Spleen (tissue), 11 donors: Measurements from ENCODE around the gene DDX41. TPM values are rescaled to one million over a fixed set of nuclear protein-coding genes. Genes with fewer than 3 reads are reported as not detected.

ENCODE experiments used
- DNase-seq: peaks from one replicate; pipeline ENCODE4 v3.0.0-alpha.2; 2020
- H3K27ac ChIP-seq, 8 donors: fragments of 200-600 bp; sonication (generic) in 7 of 8; 1 replicate in 4 of 8; 2 replicates in 4 of 8; pipeline versions ENCODE4 v1.5.0 to v1.8.0; 2016 to 2021; ENCODE audit warnings: inconsistent platforms in 4 of 8, mild to moderate bottlenecking in 4 of 8, moderate library complexity in 1 of 8
- H3K27me3 ChIP-seq, 7 donors: fragments of 200-600 bp; sonication (generic) in 6 of 7; replicated peaks in 1 of 7; 1 replicate in 4 of 7; 2 replicates in 3 of 7; pipeline versions ENCODE4 v1.5.0 to v1.8.0; 2016 to 2021; ENCODE audit warnings: inconsistent platforms in 3 of 7, mild to moderate bottlenecking in 1 of 7
- H3K36me3 ChIP-seq, 6 donors: fragments of 200-600 bp; sonication (generic) in 5 of 6; 1 replicate in 4 of 6; 2 replicates in 2 of 6; pipeline versions ENCODE4 v1.5.0 to v1.8.0; 2016 to 2021; ENCODE audit warnings: inconsistent platforms in 2 of 6
- H3K4me1 ChIP-seq, 6 donors: fragments of 200-600 bp; sonication (generic) in 5 of 6; 1 replicate in 3 of 6; 2 replicates in 3 of 6; pipeline versions ENCODE4 v1.5.0 to v1.8.0; 2016 to 2021; ENCODE audit warnings: inconsistent platforms in 3 of 6
- H3K4me3 ChIP-seq, 8 donors: fragments of 200-600 bp; sonication (generic) in 7 of 8; 1 replicate in 4 of 8; 2 replicates in 4 of 8; pipeline versions ENCODE4 v1.5.0 to v1.8.0; 2016 to 2021; ENCODE audit warnings: inconsistent platforms in 4 of 8, mild to moderate bottlenecking in 4 of 8, moderate library complexity in 2 of 8
- H3K9me3 ChIP-seq, 8 donors: fragments of 200-600 bp; sonication (generic) in 7 of 8; 1 replicate in 4 of 8; 2 replicates in 4 of 8; pipeline versions ENCODE4 v1.5.0 to v1.8.0; 2016 to 2021; ENCODE audit warnings: inconsistent platforms in 4 of 8
- POLR2A ChIP-seq, 3 donors: fragments of 450-650 bp; IDR thresholded peaks; one replicate each; pipeline ENCODE4 v1.5.1; 2017; ENCODE audit warnings: antibody characterized with exemption in 3 of 3, mild to moderate bottlenecking in 1 of 3
- POLR2AphosphoS5 ChIP-seq, 3 donors: sonication (generic); formaldehyde crosslinking; IDR thresholded peaks; one replicate each; pipeline ENCODE4 v1.5.1; 2017; ENCODE audit warnings: antibody characterized with exemption in 3 of 3
- WGBS, 5 donors: extraction: QIAGEN DNeasy Blood & Tissue Kit in 3 of 5; methylation state at CpG; one replicate each; pipeline versions ENCODE4 v1.1.5 to v1.1.7; 2013 to 2018; 5-methylcytosine and 5-hydroxymethylcytosine counted together
- intact Hi-C: fragments of 100-400 bp; cut with DNase I; formaldehyde crosslinking; loops from one replicate; pipeline ENCODE4 v1.15.0; 2023; ENCODE audit warnings: low total_unique reads
- polyA plus RNA-seq, 3 donors: library from polyadenylated mRNA; stranded (reverse); fragments of 200-250 nt; gene quantifications; one replicate each; pipeline ENCODE4 v1.2.1, GENCODE V29; 2013
- total RNA-seq, 7 donors: library from RNA; depleted of rRNA in 3 of 7; stranded (reverse); fragments of >200 nt in 3 of 7; fragmentation: NEBNext Ultra II Directional in 4 of 7; extraction: Animal tissue kit (Norgen Biotek cat#: 25700) in 4 of 7; gene quantifications; one replicate each; pipeline versions ENCODE4 v1.1.0 to v1.2.1, GENCODE V29; 2016 to 2021
- TF ChIP-seq, protein P1 (sequence below), 11 experiments: fragments of 200-600 bp in 7 of 11; fragments of 450-650 bp in 4 of 11; sonication (generic) in 4 of 11; IDR thresholded peaks in 8 of 11; conservative IDR thresholded peaks in 3 of 11; 1 replicate in 7 of 11; 2 replicates in 4 of 11; pipeline versions ENCODE4 v1.4.0 to v1.8.0; 2016 to 2021; ENCODE audit warnings: antibody characterized with exemption in 11 of 11, inconsistent platforms in 4 of 11, mild to moderate bottlenecking in 1 of 11
- donor health status: healthy with polysubstance abuse.
- donor health status: DM: no; HTN: no; CAD: no; lungs with moderate emphysema.
- donor health status: DM: no; HTN: no; CAD: no.
- donor health status: Bipolar disorder and iron deficiency.
- donor health status: healthy.
- donor health status: DM: no; HTN: no; CAD: no.
- donor health status: DM: yes; HTN: yes; CAD: no.

The DDX41 gene
- total and polyA plus RNA-seq, 10 donors = 68.9 to 126 (median 92.4) TPM

GRCh38 chr5:177557041-177557647, 40.4 kb upstream of the DDX41 start:
- Histone ChIP-seq H3K4me1 (peaks cover 17 to 30% (median 23%) of the 10 kb centered on the region in 6 donors), H3K9me3 (peaks cover 0 to 7% (median 0%) of the 10 kb centered on the region in 8 donors), H3K4me3 (no peak overlapping the region), H3K27me3 (no peaks in the 10 kb centered on the region), H3K27ac (no peak overlapping the region), H3K36me3 (peaks cover 0 to 6% (median 0%) of the 10 kb centered on the region in 6 donors)
- WGBS, 5 donors = 44 to 57% (median 53%) methylated on average over 4 of the region's 4 CpGs
- intact Hi-C loops = no loop called here
- TF ChIP-seq POLR2AphosphoS5 (IDR thresholded peaks at IDR 0.05) (no peak), POLR2A (IDR thresholded peaks at IDR 0.05) (no peak)
- TF ChIP-seq, protein P1, sequence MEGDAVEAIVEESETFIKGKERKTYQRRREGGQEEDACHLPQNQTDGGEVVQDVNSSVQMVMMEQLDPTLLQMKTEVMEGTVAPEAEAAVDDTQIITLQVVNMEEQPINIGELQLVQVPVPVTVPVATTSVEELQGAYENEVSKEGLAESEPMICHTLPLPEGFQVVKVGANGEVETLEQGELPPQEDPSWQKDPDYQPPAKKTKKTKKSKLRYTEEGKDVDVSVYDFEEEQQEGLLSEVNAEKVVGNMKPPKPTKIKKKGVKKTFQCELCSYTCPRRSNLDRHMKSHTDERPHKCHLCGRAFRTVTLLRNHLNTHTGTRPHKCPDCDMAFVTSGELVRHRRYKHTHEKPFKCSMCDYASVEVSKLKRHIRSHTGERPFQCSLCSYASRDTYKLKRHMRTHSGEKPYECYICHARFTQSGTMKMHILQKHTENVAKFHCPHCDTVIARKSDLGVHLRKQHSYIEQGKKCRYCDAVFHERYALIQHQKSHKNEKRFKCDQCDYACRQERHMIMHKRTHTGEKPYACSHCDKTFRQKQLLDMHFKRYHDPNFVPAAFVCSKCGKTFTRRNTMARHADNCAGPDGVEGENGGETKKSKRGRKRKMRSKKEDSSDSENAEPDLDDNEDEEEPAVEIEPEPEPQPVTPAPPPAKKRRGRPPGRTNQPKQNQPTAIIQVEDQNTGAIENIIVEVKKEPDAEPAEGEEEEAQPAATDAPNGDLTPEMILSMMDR (IDR thresholded peaks at IDR 0.05 in 8 of 11, conservative IDR thresholded peaks at IDR 0.05 in 3 of 11) = no peak
- DNase-seq = no peak

DNA sequence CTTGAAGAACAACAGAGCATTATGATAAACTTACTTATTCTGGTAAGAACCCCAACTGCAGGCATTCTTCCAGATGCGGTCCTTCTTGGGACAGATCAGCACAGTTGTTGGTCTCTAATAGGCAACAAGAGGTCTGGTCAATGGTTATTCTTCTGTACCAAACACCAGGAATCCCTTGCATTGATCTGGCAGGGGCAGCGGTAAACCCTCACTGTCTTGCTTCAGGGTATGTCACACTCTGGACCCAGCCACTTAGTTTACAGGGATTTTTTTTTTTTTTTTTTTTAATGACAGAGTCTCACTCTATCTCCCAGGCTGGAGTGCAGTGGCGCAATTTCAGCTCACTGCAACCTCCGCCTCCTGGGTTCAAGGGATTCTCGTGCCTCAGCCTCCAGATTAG, 38.9 kb upstream of the DDX41 start:
- 94 to 99% (median 98%) methylated on average over 5 of the region's 5 CpGs for WGBS, 5 donors
- Histone ChIP-seq H3K27me3 (no peaks in the 10 kb centered on the region), H3K27ac (no peak overlapping the region), H3K4me1 (peaks cover 17 to 44% (median 27%) of the 10 kb centered on the region in 6 donors), H3K9me3 (no peaks in the 10 kb centered on the region), H3K4me3 (no peak overlapping the region), H3K36me3 (peaks cover 0 to 21% (median 2%) of the 10 kb centered on the region in 6 donors)
- DNase-seq = no peak
- intact Hi-C loops = no loop called here
- TF ChIP-seq, protein P1 (IDR thresholded peaks at IDR 0.05 in 8 of 11, conservative IDR thresholded peaks at IDR 0.05 in 3 of 11) = no peak
- no peak for TF ChIP-seq POLR2AphosphoS5 (IDR thresholded peaks at IDR 0.05)
- no peak for TF ChIP-seq POLR2A (IDR thresholded peaks at IDR 0.05)

DNA sequence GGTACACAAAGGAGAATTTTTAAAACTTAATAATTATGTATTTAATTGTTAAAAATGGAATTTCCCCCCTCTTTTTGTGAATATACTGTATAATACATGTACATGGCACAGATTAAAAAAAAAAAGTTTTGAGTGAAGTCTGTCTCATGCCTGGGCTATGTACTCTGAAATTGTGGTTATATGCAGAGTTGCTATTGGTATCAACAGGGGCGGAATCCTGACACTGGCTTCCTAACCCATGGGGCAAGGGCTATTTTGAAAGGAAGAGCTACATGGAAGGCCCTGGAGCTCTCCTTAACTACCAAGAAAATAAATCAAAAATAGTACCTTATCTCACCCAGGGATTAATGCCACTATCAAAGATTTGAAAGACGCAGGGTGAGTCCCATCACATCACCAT, 38.5 kb upstream of the DDX41 start:
- intact Hi-C loops = no loop called here
- H3K9me3 ChIP-seq = no peaks in the 10 kb centered on the region
- peak overlapping the region in 5 of 8 donors; percentile 83 to 99 (median 96) for H3K4me3 ChIP-seq
- DNase-seq = no peak
- H3K4me1 ChIP-seq = peaks cover 17 to 48% (median 31%) of the 10 kb centered on the region in 6 donors
- TF ChIP-seq POLR2AphosphoS5 (IDR thresholded peaks at IDR 0.05) = no peak
- TF ChIP-seq POLR2A (IDR thresholded peaks at IDR 0.05) = no peak
- TF ChIP-seq, protein P1 (IDR thresholded peaks at IDR 0.05 in 8 of 11, conservative IDR thresholded peaks at IDR 0.05 in 3 of 11) = no peak
- no peaks in the 10 kb centered on the region for H3K27me3 ChIP-seq
- WGBS, 5 donors = 94 to 99% (median 97%) methylated on average over 2 of the region's 2 CpGs
- H3K27ac ChIP-seq = peak overlapping the region in 1 of 8 donors; percentile 90
- H3K36me3 ChIP-seq = peaks cover 0 to 25% (median 4%) of the 10 kb centered on the region in 6 donors

DNA sequence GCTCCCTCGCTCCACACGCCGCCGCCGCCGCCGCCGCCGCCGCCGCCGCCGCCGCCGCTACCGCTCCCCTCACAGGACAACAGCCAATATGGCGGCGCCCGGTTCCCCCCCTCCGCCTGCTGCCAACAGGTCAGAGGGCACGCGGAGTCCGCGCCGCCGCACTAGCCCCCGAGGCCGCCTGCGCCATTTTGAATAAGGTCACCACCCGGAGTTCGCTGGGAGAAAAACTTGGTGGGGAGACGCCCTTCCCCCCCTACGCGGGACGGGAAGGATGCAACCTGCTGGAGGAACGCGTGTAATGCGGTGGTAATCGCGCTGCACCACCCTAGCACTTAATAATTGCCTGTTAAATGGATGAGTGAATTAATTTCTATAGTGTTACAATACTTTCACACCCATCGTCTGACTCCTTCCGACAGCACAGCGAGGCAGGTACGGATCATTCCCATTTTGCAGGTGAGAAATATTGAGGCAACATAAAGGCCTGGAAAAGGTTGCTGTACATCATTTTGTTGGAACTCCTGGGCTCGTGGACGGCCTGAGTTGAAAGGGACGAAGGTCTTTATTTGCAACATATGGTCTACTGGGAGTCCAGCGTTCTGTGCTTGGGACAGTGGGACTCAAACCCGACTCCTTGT, 37.8 kb upstream of the DDX41 start, which contains the start of gene FAM193B:
FAM193B (minus strand) TSS at position 90 of the 638 bp plus-strand sequence. CDS start 105 bp downstream, outside the sequence.
- H3K9me3 ChIP-seq = no peaks in the 10 kb centered on the region
- H3K36me3 ChIP-seq = peaks cover 0 to 27% (median 6%) of the 10 kb centered on the region in 6 donors
- intact Hi-C loops = no loop called here
- peak; percentile 98 for DNase-seq
- 9 to 13% (median 12%) methylated on average over 32 to 49 of the region's 49 CpGs for WGBS, 5 donors
- H3K4me3 ChIP-seq = peak within 1 kb of the TSS; percentile 79 to 99 (median 88)
- H3K4me1 ChIP-seq = peaks cover 17 to 55% (median 35%) of the 10 kb centered on the region in 6 donors
- TF ChIP-seq POLR2A (IDR thresholded peaks at IDR 0.05) (no peak), POLR2AphosphoS5 (IDR thresholded peaks at IDR 0.05) (peak; percentile 77 to 92 (median 81))
- TF ChIP-seq, protein P1 (IDR thresholded peaks at IDR 0.05 in 8 of 11, conservative IDR thresholded peaks at IDR 0.05 in 3 of 11) = peak in 9 of 11 experiments; percentile 18 to 46 (median 30)
- H3K27me3 ChIP-seq = no peaks in the 10 kb centered on the region
- H3K27ac ChIP-seq = peak within 1 kb of the TSS; percentile 63 to 90 (median 84)
